GM21786 (cell line): ENCODE measurements around the gene NGB.
"Not testable (repeated sequence)": the region's sequence is repeated elsewhere in the genome, so short reads cannot be mapped to it uniquely, and the experiment has no call there.

ENCODE experiments used
- ATAC-seq: cut with Tn5 transposase; IDR thresholded peaks from one replicate; pipeline ENCODE4 v1.9.1; 2021; ENCODE audit not compliant: unreplicated experiment

Gene NGB

GRCh38 chr14:77296906-77297305 is 25.9 kb upstream of the NGB start:
- no peak for ATAC-seq

- no peak for ATAC-seq
These were observed 25.1 kb upstream of the NGB start for GRCh38 chr14:77296155-77296554.

DNA sequence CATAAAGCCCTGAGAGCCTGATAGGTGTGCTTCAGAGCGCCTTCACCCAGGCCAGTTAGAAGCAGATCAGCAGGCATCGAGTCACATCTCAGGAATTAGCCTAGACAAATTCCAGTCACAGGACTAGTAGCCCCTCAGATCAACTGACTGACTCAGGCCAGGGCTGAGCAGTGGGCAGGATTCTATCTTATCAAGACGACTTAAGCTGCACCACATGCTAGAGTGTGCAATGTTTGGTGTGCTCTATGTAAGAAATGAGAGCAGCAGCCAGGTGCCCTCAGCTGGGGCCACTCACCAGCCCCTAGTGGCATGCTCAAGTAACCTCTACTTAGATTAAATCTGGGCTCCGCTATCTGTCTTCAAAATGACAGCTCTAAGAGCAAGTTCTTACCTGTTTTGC is 19.7 kb upstream of the NGB start:
- ATAC-seq, result no peak

DNA sequence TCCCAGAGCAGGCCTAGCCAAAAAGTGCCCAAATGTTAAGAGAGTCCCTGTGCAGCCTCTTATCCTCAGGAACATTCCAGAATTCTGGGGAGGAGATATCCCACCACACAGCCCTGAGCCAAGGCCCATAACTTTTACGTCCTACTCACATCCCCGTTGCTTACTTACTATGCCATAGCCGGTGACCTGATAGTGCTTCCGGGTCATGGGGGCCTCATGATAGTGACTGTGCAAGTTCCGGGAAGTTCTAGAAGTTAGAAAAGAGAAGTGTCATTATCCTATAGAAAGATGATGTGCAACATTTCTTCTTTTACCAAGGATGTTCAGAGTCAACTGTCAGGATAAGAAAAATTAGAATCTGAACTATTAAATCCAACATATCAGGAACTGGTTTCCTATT is 15.6 kb upstream of the NGB start:
- ATAC-seq, result no peak

DNA sequence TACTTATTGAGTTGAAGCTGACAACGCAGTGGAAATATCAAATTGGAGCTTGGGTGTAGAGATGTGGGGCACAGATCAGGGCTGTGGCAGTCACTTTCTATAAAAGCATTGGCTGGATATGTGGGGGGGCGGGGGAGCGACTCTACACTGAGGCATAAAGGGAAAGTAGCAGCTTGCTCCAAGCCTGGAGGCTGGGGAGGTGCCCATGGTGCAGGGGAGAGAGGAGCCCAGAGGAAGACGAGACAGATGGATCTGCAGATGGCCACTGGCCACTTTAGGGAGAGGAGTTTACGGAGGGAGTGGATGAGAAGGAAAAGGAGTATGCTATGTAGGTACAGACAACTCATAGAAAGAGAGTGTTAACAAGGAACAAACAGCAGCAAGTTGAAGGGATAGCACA is 13.5 kb upstream of the NGB start:
- no peak for ATAC-seq

DNA sequence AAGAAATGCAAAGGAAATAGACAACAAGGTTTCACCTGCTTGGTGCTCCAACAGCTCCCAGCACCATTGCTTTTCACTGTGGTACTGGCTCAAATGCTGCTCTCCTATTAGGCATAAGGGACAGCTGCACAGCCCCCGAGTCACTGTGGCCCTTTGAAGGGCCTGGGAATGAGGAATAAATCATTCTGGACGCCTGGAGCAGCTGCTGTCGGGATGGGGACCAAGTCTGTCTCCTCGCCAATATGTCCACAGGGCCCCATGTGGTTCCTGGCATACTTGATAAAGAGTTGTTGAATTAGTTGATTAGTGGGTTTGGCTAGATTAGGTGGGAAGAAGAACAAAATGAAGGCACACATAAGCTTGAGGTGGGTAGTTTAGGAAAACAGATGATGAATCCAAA is 13.1 kb upstream of the NGB start:
- ATAC-seq, result no peak

- ATAC-seq, result no peak
These were observed 10.9 kb upstream of the NGB start for GRCh38 chr14:77281852-77282410.

GRCh38 chr14:77280921-77281320 is 9.9 kb upstream of the NGB start:
- not testable (repeated sequence) for ATAC-seq

- no peak for ATAC-seq
These were observed 8.7 kb upstream of the NGB start for GRCh38 chr14:77279719-77280118.

- ATAC-seq, result no peak
These were observed 7.6 kb upstream of the NGB start for GRCh38 chr14:77278461-77279230.

DNA sequence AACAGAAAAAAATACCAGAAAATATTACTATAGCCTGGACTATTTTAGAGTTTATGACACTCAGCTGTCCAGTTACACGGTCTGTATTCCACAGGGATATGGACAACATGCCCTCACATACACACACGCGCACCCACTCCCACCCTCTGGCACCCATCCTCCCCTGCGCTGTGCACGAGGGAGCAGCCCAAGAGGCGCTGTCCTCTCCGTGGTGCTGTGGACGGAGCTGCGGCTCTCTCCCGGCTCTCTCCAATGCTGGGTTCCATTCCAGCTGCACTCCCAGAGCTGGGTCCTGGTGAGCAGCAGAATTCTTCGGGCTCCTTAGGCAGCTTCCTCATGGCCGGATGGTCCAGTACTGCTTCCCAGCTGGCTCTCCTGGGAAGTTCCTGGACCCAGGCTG is 6.0 kb upstream of the NGB start:
- no peak for ATAC-seq

- no peak for ATAC-seq
These were observed 5.4 kb upstream of the NGB start for GRCh38 chr14:77276295-77276935.

GRCh38 chr14:77275601-77276017 is 4.6 kb upstream of the NGB start:
- no peak for ATAC-seq

GRCh38 chr14:77275041-77275580 is 4.1 kb upstream of the NGB start:
- ATAC-seq, result no peak

- no peak for ATAC-seq
These were observed 2.8 kb upstream of the NGB start for GRCh38 chr14:77273796-77274195.

- no peak for ATAC-seq
These were observed 1.3 kb upstream of the NGB start for GRCh38 chr14:77272261-77272660.

- ATAC-seq, result no peak
These were observed 469 bp downstream of the NGB start for GRCh38 chr14:77270361-77271112.

- ATAC-seq, result no peak
These were observed 1.9 kb downstream of the NGB start for GRCh38 chr14:77268989-77269600.

DNA sequence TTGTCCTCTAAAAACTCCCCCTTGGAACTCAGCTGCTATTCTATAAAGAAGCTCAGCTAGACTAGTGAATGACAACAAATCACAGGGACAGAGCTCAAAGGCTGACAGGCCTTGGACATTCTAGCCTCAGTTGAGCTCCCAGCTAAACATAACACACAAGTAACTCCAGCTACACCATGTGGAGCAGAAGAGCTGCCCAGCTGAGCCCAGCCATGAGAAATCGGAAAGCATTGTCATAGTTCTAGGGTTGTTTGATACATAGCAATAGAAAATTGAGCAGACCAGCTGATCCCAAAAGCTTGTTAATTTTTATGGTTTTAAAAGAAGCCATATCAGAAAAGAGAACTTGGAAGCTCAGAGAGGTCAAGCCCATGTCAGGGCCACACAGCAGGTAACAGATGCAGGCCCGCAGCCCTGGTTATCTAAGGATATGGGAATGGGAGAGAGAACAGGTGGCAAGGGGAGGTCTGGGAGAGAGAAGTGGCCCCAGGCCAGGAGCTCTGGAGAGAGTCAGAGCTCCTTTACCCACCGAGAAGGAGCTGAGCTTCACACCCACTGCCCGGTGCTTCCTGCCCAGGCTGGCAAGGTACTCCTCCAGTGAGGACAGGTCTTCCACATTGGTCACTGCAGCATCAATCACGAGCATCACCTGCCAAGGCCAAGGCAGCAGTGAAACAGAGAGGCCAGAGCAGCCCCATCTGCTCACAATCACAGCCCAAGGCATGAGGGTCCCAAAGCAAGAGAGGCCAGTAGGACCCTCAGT is 2.9 kb downstream of the NGB start:
- ATAC-seq, result no peak

GRCh38 chr14:77266336-77266735 is 4.7 kb downstream of the NGB start:
- ATAC-seq, result no peak
